Sigmoid colon (tissue), 7 donors: Measurements from ENCODE around the gene TEN1. TPM values are rescaled to one million over a fixed set of nuclear protein-coding genes. Genes with fewer than 3 reads are reported as not detected.

Source experiments
- DNase-seq: peaks from one replicate; pipeline ENCODE4 v3.0.0-alpha.2; 2019
- H3K27ac ChIP-seq, 4 donors: fragments of 200-600 bp; sonication (generic); one replicate each; pipeline ENCODE4 v1.5.1; 2016 to 2019; ENCODE audit warnings: mild to moderate bottlenecking in 1 of 4
- H3K27me3 ChIP-seq, 3 donors: fragments of 200-600 bp; sonication (generic); one replicate each; pipeline ENCODE4 v1.5.1; 2019; ENCODE audit warnings: mild to moderate bottlenecking in 1 of 3
- H3K36me3 ChIP-seq, 4 donors: fragments of 200-600 bp; sonication (generic); one replicate each; pipeline ENCODE4 v1.5.1; 2016 to 2019
- H3K4me1 ChIP-seq, 4 donors: fragments of 200-600 bp; sonication (generic); one replicate each; pipeline ENCODE4 v1.5.1; 2017 to 2019
- H3K4me3 ChIP-seq, 4 donors: fragments of 200-600 bp; sonication (generic); one replicate each; pipeline ENCODE4 v1.5.1; 2017 to 2019; ENCODE audit warnings: mild to moderate bottlenecking in 2 of 4, moderate library complexity in 1 of 4
- H3K9me3 ChIP-seq, 4 donors: fragments of 200-600 bp in 3 of 4; sonication (generic) in 3 of 4; one replicate each; pipeline versions ENCODE4 v1.5.1 to v1.6.1; 2013 to 2019
- EP300 ChIP-seq, 4 donors: sonication (generic); formaldehyde crosslinking; IDR thresholded peaks; one replicate each; pipeline ENCODE4 v1.6.1; 2017; ENCODE audit warnings: antibody characterized with exemption in 4 of 4
- POLR2A ChIP-seq, 2 donors: fragments of 450-650 bp; IDR thresholded peaks; one replicate each; pipeline ENCODE4 v1.6.1; 2016; ENCODE audit warnings: antibody characterized with exemption in 2 of 2, mild to moderate bottlenecking in 2 of 2, moderate library complexity in 2 of 2
- POLR2AphosphoS5 ChIP-seq, 4 donors: sonication (generic); formaldehyde crosslinking; IDR thresholded peaks; one replicate each; pipeline ENCODE4 v1.6.1; 2017; ENCODE audit warnings: antibody characterized with exemption in 4 of 4
- WGBS, 2 donors: extraction: QIAGEN DNeasy Blood & Tissue Kit; methylation state at CpG; one replicate each; pipeline ENCODE4 v1.1.7; 2013; 5-methylcytosine and 5-hydroxymethylcytosine counted together
- intact Hi-C: fragments of 100-400 bp; cut with DNase I; formaldehyde crosslinking; loops from one replicate; pipeline ENCODE4 v1.15.1; 2023
- polyA plus RNA-seq, 3 donors: library from polyadenylated mRNA; stranded (reverse); fragments of 200-250 nt; gene quantifications; one replicate each; pipeline ENCODE4 v1.2.3, GENCODE V29; 2013
- total RNA-seq, 4 donors: library from RNA; depleted of rRNA; stranded (reverse); fragments of >200 nt; gene quantifications; one replicate each; pipeline ENCODE4 v1.1.0, GENCODE V29; 2016
- TF ChIP-seq, protein P1 (sequence below), 4 experiments: fragments of 450-650 bp in 3 of 4; fragments of 200-600 bp in 1 of 4; IDR thresholded peaks; one replicate each; pipeline ENCODE4 v1.5.1; 2016 to 2019; ENCODE audit warnings: antibody characterized with exemption in 4 of 4, mild to moderate bottlenecking in 3 of 4, moderate library complexity in 2 of 4
- donor health status: healthy with polysubstance abuse.
- donor health status: Bipolar disorder and iron deficiency.
- donor health status: healthy.

Gene TEN1
- total and polyA plus RNA-seq, 7 donors = 5.3 to 78.8 (median 14.8) TPM

DNA sequence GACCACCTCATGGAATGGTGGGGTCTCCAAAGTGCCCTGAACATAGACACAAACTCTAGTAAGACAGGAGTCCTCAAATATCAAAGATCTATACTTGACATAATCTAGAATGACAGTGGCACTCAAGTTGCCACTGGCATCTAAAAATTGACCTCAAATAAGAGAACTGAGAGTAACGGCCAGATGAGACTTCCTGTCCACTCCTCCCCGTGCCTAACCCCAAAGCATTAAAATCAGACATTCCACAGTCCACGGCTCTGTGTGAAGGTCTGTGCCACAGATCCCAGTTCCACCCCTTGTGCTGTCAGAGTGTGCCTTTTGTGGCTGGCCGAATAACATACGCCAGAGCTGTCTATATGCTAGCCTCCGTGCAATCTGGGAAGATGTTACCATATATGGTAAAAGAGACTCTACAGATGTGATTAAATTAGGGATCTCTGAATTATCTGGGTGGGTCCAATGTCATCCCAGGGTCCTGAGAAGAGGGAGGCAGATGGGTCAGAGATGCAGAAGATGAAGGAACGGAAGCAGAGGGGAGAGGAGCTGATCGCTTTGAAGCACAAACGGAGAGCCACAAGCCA, 69.1 kb downstream of the TEN1 start:
- Histone ChIP-seq H3K9me3 (no peaks in the 10 kb centered on the region), H3K27ac (peak overlapping the region in 3 of 4 donors; percentile 47 to 67 (median 63)), H3K4me3 (no peak overlapping the region), H3K27me3 (no peaks in the 10 kb centered on the region), H3K4me1 (peaks cover 0 to 41% (median 30%) of the 10 kb centered on the region in 4 donors), H3K36me3 (peaks cover 47 to 93% (median 66%) of the 10 kb centered on the region in 4 donors)
- intact Hi-C loops = no loop called here
- WGBS, 2 donors = 85 to 91% methylated on average over 9 of the region's 9 CpGs
- no peak for TF ChIP-seq POLR2A (IDR thresholded peaks at IDR 0.05)
- TF ChIP-seq, protein P1, sequence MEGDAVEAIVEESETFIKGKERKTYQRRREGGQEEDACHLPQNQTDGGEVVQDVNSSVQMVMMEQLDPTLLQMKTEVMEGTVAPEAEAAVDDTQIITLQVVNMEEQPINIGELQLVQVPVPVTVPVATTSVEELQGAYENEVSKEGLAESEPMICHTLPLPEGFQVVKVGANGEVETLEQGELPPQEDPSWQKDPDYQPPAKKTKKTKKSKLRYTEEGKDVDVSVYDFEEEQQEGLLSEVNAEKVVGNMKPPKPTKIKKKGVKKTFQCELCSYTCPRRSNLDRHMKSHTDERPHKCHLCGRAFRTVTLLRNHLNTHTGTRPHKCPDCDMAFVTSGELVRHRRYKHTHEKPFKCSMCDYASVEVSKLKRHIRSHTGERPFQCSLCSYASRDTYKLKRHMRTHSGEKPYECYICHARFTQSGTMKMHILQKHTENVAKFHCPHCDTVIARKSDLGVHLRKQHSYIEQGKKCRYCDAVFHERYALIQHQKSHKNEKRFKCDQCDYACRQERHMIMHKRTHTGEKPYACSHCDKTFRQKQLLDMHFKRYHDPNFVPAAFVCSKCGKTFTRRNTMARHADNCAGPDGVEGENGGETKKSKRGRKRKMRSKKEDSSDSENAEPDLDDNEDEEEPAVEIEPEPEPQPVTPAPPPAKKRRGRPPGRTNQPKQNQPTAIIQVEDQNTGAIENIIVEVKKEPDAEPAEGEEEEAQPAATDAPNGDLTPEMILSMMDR (IDR thresholded peaks at IDR 0.05) = no peak
- no peak for TF ChIP-seq EP300 (IDR thresholded peaks at IDR 0.05)
- TF ChIP-seq POLR2AphosphoS5 (IDR thresholded peaks at IDR 0.05) = no peak
- DNase-seq = no peak

DNA sequence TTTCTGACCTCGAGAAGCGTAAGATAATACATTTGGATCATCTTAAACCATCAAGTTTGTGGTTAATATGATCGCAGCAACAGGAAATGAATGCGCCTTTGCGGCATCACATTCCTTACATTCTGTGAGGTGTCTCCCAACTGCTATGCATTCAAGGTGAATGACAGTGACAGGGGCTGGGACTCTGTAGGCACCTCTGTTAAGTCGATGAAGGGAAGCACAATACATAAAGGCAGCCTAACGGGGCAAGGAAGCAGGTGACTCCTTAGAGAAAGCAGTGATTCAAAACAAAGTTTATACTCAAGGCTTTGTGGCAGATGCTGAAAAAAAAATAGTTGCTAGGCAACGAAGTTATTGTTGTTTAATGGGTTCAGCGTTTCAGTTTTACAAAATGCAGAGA, 69.7 kb downstream of the TEN1 start:
- H3K4me1 ChIP-seq = peaks cover 0 to 41% (median 30%) of the 10 kb centered on the region in 4 donors
- H3K36me3 ChIP-seq = peaks cover 41 to 93% (median 63%) of the 10 kb centered on the region in 4 donors
- no peaks in the 10 kb centered on the region for H3K27me3 ChIP-seq
- peak overlapping the region in 3 of 4 donors; percentile 47 to 67 (median 63) for H3K27ac ChIP-seq
- no peak overlapping the region for H3K4me3 ChIP-seq
- 78 to 84% methylated on average over 9 of the region's 9 CpGs for WGBS, 2 donors
- no peaks in the 10 kb centered on the region for H3K9me3 ChIP-seq
- intact Hi-C loops = no loop called here
- TF ChIP-seq POLR2AphosphoS5 (IDR thresholded peaks at IDR 0.05) (no peak), EP300 (IDR thresholded peaks at IDR 0.05) (no peak), POLR2A (IDR thresholded peaks at IDR 0.05) (no peak)
- TF ChIP-seq, protein P1 (IDR thresholded peaks at IDR 0.05) = no peak
- DNase-seq = no peak

DNA sequence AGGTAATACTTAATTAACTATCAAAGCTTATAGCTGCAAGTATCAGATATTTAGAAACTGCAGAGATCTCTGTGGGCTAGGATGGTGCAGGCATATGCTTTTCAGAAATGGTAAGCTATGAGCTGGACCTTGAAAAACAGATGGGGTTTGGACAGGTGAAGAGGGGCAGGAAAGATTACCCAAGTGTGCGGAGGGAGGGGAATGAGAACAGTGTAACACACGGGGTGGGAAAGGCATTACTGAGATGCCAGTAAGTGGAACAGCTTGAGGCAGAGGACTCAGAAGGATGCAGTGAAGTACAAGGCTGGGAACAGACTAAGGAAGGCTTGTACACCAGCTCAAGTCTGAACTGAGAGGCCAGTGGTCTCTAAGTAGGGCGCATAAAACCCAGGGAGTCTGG, 70.2 kb downstream of the TEN1 start:
- Histone ChIP-seq H3K36me3 (peaks cover 40 to 93% (median 59%) of the 10 kb centered on the region in 4 donors), H3K27me3 (no peaks in the 10 kb centered on the region), H3K27ac (peak overlapping the region in 3 of 4 donors; percentile 4 to 67 (median 63)), H3K4me3 (no peak overlapping the region), H3K4me1 (peaks cover 0 to 41% (median 30%) of the 10 kb centered on the region in 4 donors), H3K9me3 (no peaks in the 10 kb centered on the region)
- WGBS, 2 donors = 92 to 93% methylated on average over 3 of the region's 3 CpGs
- TF ChIP-seq, protein P1 (IDR thresholded peaks at IDR 0.05) = no peak
- TF ChIP-seq EP300 (IDR thresholded peaks at IDR 0.05) (no peak), POLR2AphosphoS5 (IDR thresholded peaks at IDR 0.05) (no peak), POLR2A (IDR thresholded peaks at IDR 0.05) (no peak)
- DNase-seq = no peak
- intact Hi-C loops = no loop called here

DNA sequence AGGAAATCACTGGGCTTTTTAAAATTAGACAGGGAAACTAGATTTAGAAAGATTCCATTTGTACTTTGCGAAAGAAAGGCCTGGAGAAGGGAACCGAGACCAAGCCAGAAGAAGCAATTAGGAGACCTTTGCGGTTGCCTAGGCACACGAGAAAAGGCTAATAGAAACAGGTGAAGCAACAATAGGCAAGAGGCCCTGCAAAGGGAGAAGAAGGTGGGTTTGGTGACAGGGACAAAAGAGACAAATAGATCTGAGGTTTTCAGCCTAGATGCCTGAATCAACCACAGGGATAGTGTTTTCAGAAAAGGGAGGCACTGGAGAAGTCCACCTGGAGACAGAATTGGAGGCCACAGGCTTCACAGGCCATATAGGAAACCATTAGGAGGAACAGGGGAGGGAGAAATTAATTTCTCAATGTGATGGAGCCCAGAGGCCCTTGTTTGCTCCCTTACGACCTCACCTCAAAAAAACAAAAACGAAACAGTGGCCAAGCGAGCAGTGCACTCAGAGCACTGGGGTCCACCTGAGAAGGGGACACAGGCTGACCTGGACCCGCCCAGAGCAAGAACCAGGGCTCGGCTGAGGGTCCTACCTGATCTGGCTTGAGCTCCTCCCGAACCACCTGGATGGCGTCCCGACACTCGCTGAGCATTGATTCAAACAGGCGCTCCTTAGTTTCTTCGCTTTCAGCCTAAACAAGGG, 70.9 kb downstream of the TEN1 start:
- TF ChIP-seq EP300 (IDR thresholded peaks at IDR 0.05) = no peak
- no peak for TF ChIP-seq POLR2AphosphoS5 (IDR thresholded peaks at IDR 0.05)
- TF ChIP-seq, protein P1 (IDR thresholded peaks at IDR 0.05) = no peak
- no peak for TF ChIP-seq POLR2A (IDR thresholded peaks at IDR 0.05)
- 95 to 96% methylated on average over 15 of the region's 15 CpGs for WGBS, 2 donors
- peaks cover 0 to 41% (median 30%) of the 10 kb centered on the region in 4 donors for H3K4me1 ChIP-seq
- H3K36me3 ChIP-seq = peaks cover 36 to 93% (median 53%) of the 10 kb centered on the region in 4 donors
- intact Hi-C loops = no loop called here
- DNase-seq = no peak
- H3K27ac ChIP-seq = peak overlapping the region in 3 of 4 donors; percentile 36 to 67 (median 63)
- no peaks in the 10 kb centered on the region for H3K27me3 ChIP-seq
- no peaks in the 10 kb centered on the region for H3K9me3 ChIP-seq
- no peak overlapping the region for H3K4me3 ChIP-seq

Other genes starting within 250 kb of the TEN1 start
- gene GALK1, start 214.0 kb upstream of the TEN1 start, total RNA-seq = 10 to 100 TPM; 17.2 to 24.6 (median 20.3) TPM
- 10 to 100 TPM; 14.3 to 28.2 (median 14.4) TPM for gene GALK1, start 214.0 kb upstream of the TEN1 start, polyA plus RNA-seq
- gene UNK, start 194.4 kb upstream of the TEN1 start, total RNA-seq = 10 to 100 TPM; 18.9 to 29.6 (median 26.4) TPM
- gene UNK, start 194.4 kb upstream of the TEN1 start, polyA plus RNA-seq = 10 to 100 TPM; 12.7 to 24.4 (median 16.8) TPM
- gene UNC13D, start 134.8 kb upstream of the TEN1 start, total RNA-seq = 10 to 100 TPM in 2 of 4 donors, 1 to 10 TPM in 2; 4.3 to 11.4 (median 9.6) TPM
- gene UNC13D, start 134.8 kb upstream of the TEN1 start, polyA plus RNA-seq = 10 to 100 TPM in 2 of 3 donors, 1 to 10 TPM in 1; 6.0 to 61.9 (median 17.1) TPM
- gene WBP2, start 123.9 kb upstream of the TEN1 start, total RNA-seq = 10 to 100 TPM; 44.2 to 73.1 (median 56.9) TPM
- 100 to 1,000 TPM in 1 of 3 donors, 10 to 100 TPM in 2; 87.1 to 110 (median 91.3) TPM for gene WBP2, start 123.9 kb upstream of the TEN1 start, polyA plus RNA-seq
- 10 to 100 TPM; 27.8 to 40.9 (median 37.2) TPM for gene TRIM47, start 100.7 kb upstream of the TEN1 start, total RNA-seq
- gene TRIM47, start 100.7 kb upstream of the TEN1 start, polyA plus RNA-seq = 10 to 100 TPM; 28.7 to 41.0 (median 39.0) TPM
- gene TRIM65, start 82.3 kb upstream of the TEN1 start, total RNA-seq = 10 to 100 TPM; 22.4 to 27.5 (median 25.1) TPM
- 10 to 100 TPM in 2 of 3 donors, 1 to 10 TPM in 1; 7.2 to 19.1 (median 10.2) TPM for gene TRIM65, start 82.3 kb upstream of the TEN1 start, polyA plus RNA-seq
- 10 to 100 TPM; 32.8 to 50.6 (median 41.8) TPM for gene MRPL38, start 74.4 kb upstream of the TEN1 start, total RNA-seq
- 10 to 100 TPM; 55.9 to 71.5 (median 57.1) TPM for gene MRPL38, start 74.4 kb upstream of the TEN1 start, polyA plus RNA-seq
- gene FBF1, start 38.2 kb upstream of the TEN1 start, total RNA-seq = 10 to 100 TPM in 1 of 4 donors, 1 to 10 TPM in 3; 4.4 to 16.6 (median 6.3) TPM
- gene FBF1, start 38.2 kb upstream of the TEN1 start, polyA plus RNA-seq = 1 to 10 TPM; 1.2 to 9.0 (median 2.5) TPM
- 10 to 100 TPM; 32.7 to 38.9 (median 36.5) TPM for gene ACOX1, start 74 bp upstream of the TEN1 start, total RNA-seq
- 10 to 100 TPM; 31.3 to 93.2 (median 32.4) TPM for gene ACOX1, start 74 bp upstream of the TEN1 start, polyA plus RNA-seq
- 1 to 10 TPM in 2 of 4 donors, under 1 TPM in 1, not detected in 1; 0.71 to 2.6 (median 1.4) TPM for gene CDK3, start 21.6 kb downstream of the TEN1 start, total RNA-seq
- 10 to 100 TPM; 11.9 to 15.0 (median 15.0) TPM for gene CDK3, start 21.6 kb downstream of the TEN1 start, polyA plus RNA-seq
- 10 to 100 TPM in 1 of 4 donors, 1 to 10 TPM in 3; 2.9 to 23.5 (median 7.2) TPM for gene EVPL, start 48.1 kb downstream of the TEN1 start, total RNA-seq
- gene EVPL, start 48.1 kb downstream of the TEN1 start, polyA plus RNA-seq = 10 to 100 TPM in 1 of 3 donors, 1 to 10 TPM in 2; 4.6 to 16.0 (median 4.8) TPM
- gene SRP68, start 93.3 kb downstream of the TEN1 start, total RNA-seq = 10 to 100 TPM; 53.1 to 60.6 (median 53.8) TPM
- 10 to 100 TPM; 37.2 to 52.4 (median 37.7) TPM for gene SRP68, start 93.3 kb downstream of the TEN1 start, polyA plus RNA-seq
- 10 to 100 TPM in 1 of 4 donors, 1 to 10 TPM in 3; 5.4 to 20.2 (median 8.2) TPM for gene GALR2, start 95.5 kb downstream of the TEN1 start, total RNA-seq
- 1 to 10 TPM in 1 of 3 donors, not detected in 2; 1.6 TPM for gene GALR2, start 95.5 kb downstream of the TEN1 start, polyA plus RNA-seq
- gene ZACN, start 99.9 kb downstream of the TEN1 start, total RNA-seq = 1 to 10 TPM in 2 of 4 donors, under 1 TPM in 2; 0.16 to 3.5 (median 0.81) TPM
- 1 to 10 TPM; 1.2 to 1.3 (median 1.2) TPM for gene ZACN, start 99.9 kb downstream of the TEN1 start, polyA plus RNA-seq
- 10 to 100 TPM; 58.9 to 82.0 (median 75.3) TPM for gene EXOC7, start 124.5 kb downstream of the TEN1 start, total RNA-seq
- gene EXOC7, start 124.5 kb downstream of the TEN1 start, polyA plus RNA-seq = 10 to 100 TPM; 36.8 to 74.4 (median 38.4) TPM
- gene FOXJ1, start 162.0 kb downstream of the TEN1 start, total RNA-seq = under 1 TPM in 1 of 4 donors, not detected in 3; 0.14 TPM
- 1 to 10 TPM in 1 of 3 donors, under 1 TPM in 2; 0.23 to 2.3 (median 0.60) TPM for gene FOXJ1, start 162.0 kb downstream of the TEN1 start, polyA plus RNA-seq